GM12865 (cell line): ENCODE results near the gene USP24.

Source experiments
- DNase-seq: peaks from one replicate; pipeline ENCODE4 v3.0.0; 2010; ENCODE audit warnings: low read depth
- H3K4me3 ChIP-seq: 2 replicates; pipeline ENCODE4 v1.5.1; 2011; ENCODE audit warnings: mild to moderate bottlenecking, low read depth, low read length, control low read depth
- CTCF ChIP-seq: IDR thresholded peaks from 2 replicates; pipeline ENCODE4 v1.5.1; 2011; ENCODE audit warnings: low read length, control low read depth, low read depth, inconsistent platforms; ENCODE audit not compliant: insufficient read depth; ENCODE audit errors: missing control alignments

The USP24 gene

GRCh38 chr1:55216096-55216495 lies 932 bp upstream of the USP24 start:
- TF ChIP-seq CTCF: no peak
- no peak for DNase-seq
- H3K4me3 ChIP-seq: peak overlapping the region; percentile 99

GRCh38 chr1:55214934-55215193 lies 300 bp downstream of the USP24 start:
- DNase-seq: no peak
- TF ChIP-seq CTCF: no peak

GRCh38 chr1:55214212-55214933 lies 791 bp downstream of the USP24 start:
- peak; percentile 48 for DNase-seq
- TF ChIP-seq CTCF: no peak

More at GRCh38 chr1:55214934-55215193, 300 bp downstream of the USP24 start:
- H3K4me3 ChIP-seq: peak overlapping the region; percentile 99

GRCh38 chr1:55213885-55214211 lies 1.3 kb downstream of the USP24 start:
- DNase-seq: no peak
- no peak for TF ChIP-seq CTCF
- peak overlapping the region; percentile 99 for H3K4me3 ChIP-seq

More at GRCh38 chr1:55214212-55214933, 791 bp downstream of the USP24 start:
- peak overlapping the region; percentile 99 for H3K4me3 ChIP-seq

- TF ChIP-seq CTCF: no peak
- DNase-seq: peak; percentile 25
Measured at GRCh38 chr1:55213151-55213884, 1.8 kb downstream of the USP24 start.

GRCh38 chr1:55212349-55213150 lies 2.6 kb downstream of the USP24 start:
- no peak for TF ChIP-seq CTCF
- peak overlapping the region; percentile 99 for H3K4me3 ChIP-seq
- no peak for DNase-seq

More at GRCh38 chr1:55213151-55213884, 1.8 kb downstream of the USP24 start:
- peak overlapping the region; percentile 99 for H3K4me3 ChIP-seq
